Ramos (cell line): ENCODE measurements around the gene FPR3.

ENCODE experiments used
- in situ Hi-C: fragments of 300-500 bp; cut with MboI; formaldehyde crosslinking; loops from one replicate; pipeline ENCODE4 v1.14.3; 2022; ENCODE audit warnings: low sequenced_read_pairs; ENCODE audit not compliant: unreplicated experiment

FPR3 gene

GRCh38 chr19:51794885-51795490 is at the start of gene FPR3:
FPR3 (plus strand) TSS chr19:51795157; CDS start chr19:51823749, 28,592 bp downstream.
- in situ Hi-C loops = loop anchor here (25.0 kb wide), 1 partner anchor 442 kb away; no protein-coding TSS in a partner anchor

DNA sequence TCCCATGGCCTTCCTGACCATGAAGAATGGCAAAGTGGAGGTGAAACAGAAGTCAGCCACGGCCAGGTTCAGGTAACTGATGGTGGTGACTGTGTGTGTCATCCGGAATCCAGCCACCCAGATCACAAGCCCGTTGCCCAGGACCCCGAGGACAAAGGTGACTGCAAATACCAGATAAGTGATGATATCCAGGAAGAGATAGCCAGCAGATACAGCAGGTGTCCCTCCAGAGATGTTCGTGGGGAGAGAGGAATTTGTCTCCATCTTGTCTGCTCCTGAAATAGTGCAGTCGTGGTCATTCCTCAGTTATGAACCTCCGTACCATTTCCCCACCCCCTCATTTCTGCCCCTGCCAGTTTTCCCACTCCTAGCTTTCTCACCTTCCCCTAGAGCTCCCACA is 48.2 kb upstream of the FPR3 start:
- in situ Hi-C loops = no loop called here

- in situ Hi-C loops = no loop called here
Measured at GRCh38 chr19:51749979-51750378, 45.0 kb upstream of the FPR3 start.

GRCh38 chr19:51750400-51751094 is 44.4 kb upstream of the FPR3 start:
- in situ Hi-C loops = no loop called here

DNA sequence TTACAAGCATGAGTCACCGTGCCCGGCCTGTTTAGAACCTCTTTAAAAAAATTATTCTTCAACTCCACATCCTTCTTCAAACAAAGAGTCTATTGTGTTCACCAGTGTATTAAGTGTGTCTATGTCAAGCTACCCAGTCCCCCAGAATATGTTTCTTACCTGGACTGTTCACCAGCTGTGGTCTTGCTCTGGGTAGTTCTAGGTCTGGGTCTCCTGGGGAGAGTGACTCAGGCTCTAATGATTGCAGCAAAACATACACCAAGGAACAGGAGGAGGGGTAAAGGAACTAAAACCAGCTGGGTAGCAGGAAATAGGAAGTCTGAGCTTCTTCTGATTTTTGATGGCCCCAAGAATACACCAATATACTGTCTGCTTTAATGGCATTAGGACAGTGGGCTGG is 43.3 kb upstream of the FPR3 start, which contains the start of gene FPR1:
FPR1 (minus strand) TSS at position 224 of the 400 bp plus-strand sequence. CDS start 4,884 bp downstream, outside the sequence.
- in situ Hi-C loops = no loop called here

- in situ Hi-C loops = no loop called here
Measured at GRCh38 chr19:51754109-51754508, 40.8 kb upstream of the FPR3 start.

DNA sequence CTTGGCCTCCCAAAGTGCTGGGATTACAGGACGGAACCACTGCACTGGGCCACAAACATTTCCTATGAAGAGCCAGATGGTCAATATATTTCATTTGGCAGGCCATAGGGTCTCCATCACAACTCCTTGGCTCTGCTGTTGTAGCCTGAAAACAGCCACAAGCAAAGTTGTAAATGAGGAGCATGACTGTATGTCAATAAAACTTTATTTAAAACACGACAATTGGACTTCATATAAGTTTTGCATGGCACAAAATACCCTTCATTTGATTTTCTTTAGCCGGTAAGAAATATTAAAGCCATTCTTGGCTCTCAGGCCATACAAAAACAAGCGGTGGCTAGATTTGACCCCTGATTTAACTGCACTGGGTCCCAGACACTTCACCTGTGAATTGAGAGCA is 40.2 kb upstream of the FPR3 start:
- in situ Hi-C loops = no loop called here

GRCh38 chr19:51755571-51755970 is 39.4 kb upstream of the FPR3 start:
- in situ Hi-C loops = no loop called here

GRCh38 chr19:51760697-51761356 is 34.1 kb upstream of the FPR3 start, which contains the start of gene FPR2:
FPR2 (plus strand) TSS chr19:51761180; CDS start chr19:51768659, 7,479 bp downstream.
- in situ Hi-C loops = no loop called here

- in situ Hi-C loops = no loop called here
Measured at GRCh38 chr19:51761696-51762095, 33.3 kb upstream of the FPR3 start.

- in situ Hi-C loops = no loop called here
Measured at GRCh38 chr19:51765086-51765485, 29.9 kb upstream of the FPR3 start.

DNA sequence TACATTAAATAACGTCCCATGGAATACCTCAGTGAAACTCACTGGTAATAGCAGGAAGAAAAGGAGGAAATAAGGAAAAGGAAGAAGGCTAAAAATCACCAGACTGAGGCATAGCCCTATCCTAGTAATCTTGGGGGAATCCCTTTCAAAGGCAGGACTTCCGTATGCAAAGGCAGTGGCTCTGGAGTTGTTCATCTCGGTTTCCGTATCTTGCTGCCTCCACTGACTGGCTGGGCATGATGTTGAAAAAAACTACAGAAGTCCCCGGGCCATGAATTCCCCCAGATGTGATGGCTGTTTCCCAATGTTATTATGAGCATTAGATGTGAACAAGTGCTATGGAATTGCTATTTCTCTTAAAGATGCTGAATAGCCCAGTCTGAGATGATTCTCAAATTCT is 28.5 kb upstream of the FPR3 start:
- in situ Hi-C loops = no loop called here

- in situ Hi-C loops = no loop called here
Measured at GRCh38 chr19:51771376-51772130, 23.4 kb upstream of the FPR3 start.

- in situ Hi-C loops = no loop called here
Measured at GRCh38 chr19:51772977-51773376, 22.0 kb upstream of the FPR3 start.

- in situ Hi-C loops = loop anchor here (25.0 kb wide), 1 partner anchor 461 kb away; no protein-coding TSS in a partner anchor
Measured at GRCh38 chr19:51776561-51776960, 18.4 kb upstream of the FPR3 start.

DNA sequence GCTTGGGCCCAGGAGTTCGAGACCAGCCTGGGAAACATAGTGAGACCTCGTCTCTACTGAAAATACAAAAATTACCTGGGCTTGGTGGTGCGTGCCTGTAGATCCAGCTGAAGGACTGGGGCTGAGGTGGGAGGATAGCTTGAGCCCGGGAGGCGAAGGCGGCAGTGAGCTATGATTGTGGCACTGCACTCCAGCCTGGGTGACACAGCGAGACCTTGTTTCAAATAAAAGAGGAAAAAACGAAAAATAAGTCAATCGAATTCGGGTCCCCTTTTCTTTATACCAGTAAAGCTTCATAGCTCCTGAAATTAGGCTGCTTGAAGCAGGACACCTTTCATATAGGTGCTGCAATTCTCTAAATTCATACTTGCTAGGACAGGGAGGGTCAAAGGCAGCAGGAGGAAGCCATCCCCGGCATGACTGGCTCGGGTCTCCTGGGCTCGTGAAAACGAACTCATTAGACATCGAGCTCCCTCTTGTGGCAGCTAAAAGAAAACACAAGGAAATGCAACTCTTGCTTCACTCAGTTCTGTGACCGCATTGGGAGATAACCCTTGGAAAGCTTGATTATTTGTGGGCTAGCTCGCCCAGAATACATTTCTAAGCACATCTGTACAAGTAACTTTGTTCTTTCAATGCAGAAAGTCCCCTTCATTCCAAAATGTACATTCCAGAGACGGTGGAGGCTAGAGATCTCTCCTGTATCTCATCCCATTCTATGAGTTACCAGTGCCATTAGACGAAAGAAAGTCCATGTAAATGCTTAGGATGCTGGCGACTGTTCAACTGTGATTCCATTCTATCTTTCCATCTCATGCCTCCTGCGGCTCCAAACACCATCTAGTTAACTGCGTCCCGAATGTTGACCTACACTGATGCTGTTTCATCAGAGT is 17.1 kb upstream of the FPR3 start:
- in situ Hi-C loops = loop anchor here (25.0 kb wide), 1 partner anchor 459 kb away; no protein-coding TSS in a partner anchor

DNA sequence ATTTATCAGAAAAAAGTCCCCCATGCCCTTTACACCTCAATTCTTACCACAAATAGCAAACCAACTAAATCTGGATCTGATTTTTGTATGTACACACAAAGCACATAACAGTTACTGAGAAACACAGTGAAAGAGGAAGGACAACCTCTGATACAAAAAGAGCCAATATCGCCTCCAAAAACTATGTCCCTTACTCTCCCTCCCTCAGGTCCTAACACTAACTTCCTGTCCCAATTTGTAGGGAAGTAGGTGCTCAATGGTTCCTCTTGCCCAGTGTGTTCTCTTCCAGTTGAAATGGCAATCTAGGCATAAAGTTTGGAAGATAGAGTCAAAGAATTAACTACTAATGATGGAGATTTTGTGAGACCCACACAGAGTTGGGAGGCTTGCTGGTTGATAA is 15.8 kb upstream of the FPR3 start:
- in situ Hi-C loops = loop anchor here (25.0 kb wide), 1 partner anchor 458 kb away; no protein-coding TSS in a partner anchor

DNA sequence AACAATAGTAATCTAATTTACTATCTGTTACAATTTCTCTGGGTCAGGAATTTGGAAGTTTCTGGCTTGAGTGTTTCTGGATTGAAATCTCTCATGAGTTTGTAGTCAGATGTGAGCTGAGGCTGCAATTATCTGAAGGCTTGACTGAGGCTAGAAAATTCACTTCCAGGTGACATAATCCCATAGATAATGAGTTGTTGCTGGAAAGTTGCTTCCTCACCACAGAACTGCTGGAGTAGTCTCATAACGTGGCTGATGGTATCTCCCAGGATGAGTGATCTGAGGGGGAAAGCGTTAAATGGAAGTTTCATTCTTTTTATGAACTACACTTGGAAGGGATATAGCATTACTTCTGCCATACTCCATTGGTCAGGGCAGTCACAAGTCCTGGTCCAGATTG is 15.3 kb upstream of the FPR3 start:
- in situ Hi-C loops = loop anchor here (25.0 kb wide), 1 partner anchor 458 kb away; no protein-coding TSS in a partner anchor

DNA sequence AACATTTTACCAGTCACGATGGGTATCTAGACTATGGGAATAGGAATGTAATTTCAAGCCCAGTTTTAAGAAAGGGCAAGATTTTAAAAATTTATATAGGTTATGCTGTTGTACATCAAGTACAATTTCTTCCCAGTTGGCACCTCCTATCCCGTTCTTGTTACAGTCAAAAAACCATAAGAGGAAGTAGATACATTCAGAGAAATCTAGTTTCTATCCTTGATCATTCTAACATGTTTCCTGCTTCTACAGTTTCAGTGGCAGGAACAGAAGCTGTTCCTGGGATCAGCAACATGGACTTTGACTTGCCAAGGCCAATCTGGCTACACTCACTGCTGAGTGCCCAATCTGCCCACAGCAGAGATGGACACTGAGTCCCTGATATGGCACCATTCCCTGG is 14.7 kb upstream of the FPR3 start:
- in situ Hi-C loops = loop anchor here (25.0 kb wide), 1 partner anchor 457 kb away; no protein-coding TSS in a partner anchor
